ENCODE measurements around the gene ABCA3.

Gene ABCA3

GRCh38 chr16:2366660-2367309 lies 26.3 kb upstream of the ABCA3 start:
- ATAC-seq (replicated peaks): no peak
- Mint-ChIP-seq H3K27ac (no peak overlapping the region), H3K4me3 (no peak overlapping the region), H3K9me3 (no peaks in the 10 kb centered on the region), H3K4me1 (ENCODE audit: low read depth in 2 of 2) (no peaks in the 10 kb centered on the region), H3K36me3 (ENCODE audit: insufficient read depth) (no peaks in the 10 kb centered on the region), H3K27me3 (peaks cover 37 to 86% of the 10 kb centered on the region in 2 donors)
- DNase-seq: no peak

DNA sequence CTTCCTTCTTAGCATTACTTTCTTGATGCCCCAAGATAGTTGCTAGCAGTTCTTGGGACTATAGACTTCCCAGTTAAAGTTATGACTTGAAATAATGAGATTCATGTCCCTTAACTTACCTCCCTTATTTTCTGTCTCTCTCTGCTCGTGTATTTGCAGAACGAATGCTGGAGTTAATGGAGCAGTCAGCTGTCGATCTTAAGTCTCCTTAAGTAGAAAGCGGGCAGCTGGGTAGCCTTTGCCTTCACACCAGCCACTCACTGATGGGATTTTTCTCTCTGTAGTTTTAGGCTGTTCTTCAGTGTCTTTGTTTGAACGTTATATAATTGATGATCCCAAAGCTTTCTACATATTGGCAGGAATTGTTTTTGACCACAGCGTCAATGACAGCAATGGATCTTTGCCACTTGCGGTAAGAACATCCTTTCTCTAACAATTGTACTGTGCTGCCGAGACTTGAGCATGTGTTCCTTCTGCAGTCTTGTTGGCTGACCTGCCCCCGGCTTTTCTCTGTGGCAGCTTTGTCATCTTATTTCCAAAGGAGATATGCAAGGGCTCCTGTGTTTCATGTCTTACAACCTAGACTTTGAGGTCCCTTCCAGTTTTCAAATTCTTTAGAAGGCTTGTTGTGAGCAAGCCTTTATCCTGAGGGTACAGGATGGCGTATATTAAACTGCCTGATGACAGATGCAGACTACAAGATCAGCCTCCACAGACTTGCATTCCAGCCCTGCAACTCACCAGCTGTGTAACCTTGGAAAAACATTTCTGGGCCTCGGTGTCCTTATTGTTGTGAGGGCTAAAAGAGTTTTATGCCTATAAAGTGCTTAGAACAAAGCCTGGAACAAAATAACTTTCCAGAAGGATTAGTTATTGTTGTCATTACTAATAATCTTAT lies 25.1 kb upstream of the ABCA3 start:
- Mint-ChIP-seq H3K27ac (no peak overlapping the region), H3K4me1 (ENCODE audit: low read depth in 2 of 2) (no peaks in the 10 kb centered on the region), H3K4me3 (no peak overlapping the region), H3K36me3 (ENCODE audit: insufficient read depth) (no peaks in the 10 kb centered on the region), H3K9me3 (no peaks in the 10 kb centered on the region), H3K27me3 (peaks cover 47 to 86% of the 10 kb centered on the region in 2 donors)
- ATAC-seq (replicated peaks) (no peak), DNase-seq (no peak)

DNA sequence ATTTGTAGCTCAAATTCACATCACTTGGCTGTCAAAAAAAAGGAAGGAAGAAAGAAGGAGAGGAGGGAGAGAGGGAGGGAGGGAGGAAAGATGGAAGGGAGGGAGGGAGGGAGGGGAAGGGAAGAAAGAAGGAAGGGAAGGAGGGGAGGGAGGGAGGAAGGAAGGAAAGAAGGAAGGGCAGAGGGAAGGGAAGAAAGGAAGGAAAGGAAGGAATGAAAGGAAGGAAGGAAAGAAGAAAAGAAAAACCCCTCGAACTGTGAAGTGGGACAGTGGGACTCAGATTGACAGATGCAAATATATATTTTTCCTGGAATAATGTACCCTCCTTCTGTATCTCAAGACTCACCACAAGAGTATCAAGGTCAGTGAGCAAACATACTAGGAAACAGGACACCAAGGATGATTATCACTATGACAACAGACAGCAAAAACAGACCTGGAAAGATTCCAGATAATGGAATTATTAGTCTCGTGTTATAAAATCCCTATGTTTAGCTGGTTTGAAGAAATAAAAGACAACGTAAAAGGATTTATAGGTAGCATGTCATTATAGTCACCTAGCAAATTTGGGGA lies 24.2 kb upstream of the ABCA3 start:
- Mint-ChIP-seq H3K4me1 (ENCODE audit: low read depth in 2 of 2) (no peaks in the 10 kb centered on the region), H3K9me3 (no peaks in the 10 kb centered on the region), H3K27ac (no peak overlapping the region), H3K27me3 (peaks cover 57 to 86% of the 10 kb centered on the region in 2 donors), H3K4me3 (no peak overlapping the region), H3K36me3 (ENCODE audit: insufficient read depth) (no peaks in the 10 kb centered on the region)
- DNase-seq: no peak
- no peak for ATAC-seq (replicated peaks)

GRCh38 chr16:2362218-2362617 lies 21.7 kb upstream of the ABCA3 start:
- no peak for ATAC-seq (replicated peaks)
- H3K27me3 Mint-ChIP-seq: peaks cover 57 to 85% of the 10 kb centered on the region in 2 donors
- H3K9me3 Mint-ChIP-seq: no peaks in the 10 kb centered on the region
- no peak overlapping the region for H3K27ac Mint-ChIP-seq
- H3K36me3 Mint-ChIP-seq (ENCODE audit: insufficient read depth): no peaks in the 10 kb centered on the region
- H3K4me1 Mint-ChIP-seq (ENCODE audit: low read depth in 2 of 2): no peaks in the 10 kb centered on the region
- no peak overlapping the region for H3K4me3 Mint-ChIP-seq
- DNase-seq: no peak

- no peak for DNase-seq
- Mint-ChIP-seq H3K4me1 (ENCODE audit: low read depth in 2 of 2) (no peaks in the 10 kb centered on the region), H3K27me3 (peaks cover 53 to 79% of the 10 kb centered on the region in 2 donors), H3K9me3 (no peaks in the 10 kb centered on the region), H3K4me3 (no peak overlapping the region), H3K36me3 (ENCODE audit: insufficient read depth) (no peaks in the 10 kb centered on the region), H3K27ac (no peak overlapping the region)
- ATAC-seq (replicated peaks): no peak
Measured at GRCh38 chr16:2361129-2361528, 20.6 kb upstream of the ABCA3 start.

DNA sequence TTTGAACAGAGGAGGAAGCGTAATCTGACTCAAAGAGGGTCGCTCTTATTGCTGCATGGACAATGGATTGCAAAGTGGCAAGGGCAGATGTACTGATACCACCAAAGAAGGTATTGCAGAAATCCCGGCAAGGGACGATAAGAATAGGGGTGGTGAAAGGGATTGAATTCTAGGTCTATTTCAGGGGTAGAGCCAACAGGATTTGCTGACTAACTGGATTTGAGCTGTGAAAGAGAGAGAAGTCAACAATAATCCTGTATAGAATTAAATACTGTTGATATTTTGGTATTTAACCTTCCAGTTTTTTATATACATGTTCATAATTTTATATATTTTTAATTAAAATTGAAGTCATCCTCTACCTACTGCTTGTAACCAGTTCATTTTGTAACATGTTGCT lies 19.4 kb upstream of the ABCA3 start:
- Mint-ChIP-seq H3K27ac (no peak overlapping the region), H3K27me3 (peaks cover 53 to 69% of the 10 kb centered on the region in 2 donors), H3K4me3 (no peak overlapping the region), H3K9me3 (no peaks in the 10 kb centered on the region), H3K36me3 (ENCODE audit: insufficient read depth) (no peaks in the 10 kb centered on the region), H3K4me1 (ENCODE audit: low read depth in 2 of 2) (no peaks in the 10 kb centered on the region)
- DNase-seq (no peak), ATAC-seq (replicated peaks) (no peak)

GRCh38 chr16:2358811-2359210 lies 18.3 kb upstream of the ABCA3 start:
- ATAC-seq (replicated peaks) (no peak), DNase-seq (no peak)
- peaks cover 50 to 69% of the 10 kb centered on the region in 2 donors for H3K27me3 Mint-ChIP-seq
- H3K27ac Mint-ChIP-seq: no peak overlapping the region
- H3K9me3 Mint-ChIP-seq: no peaks in the 10 kb centered on the region
- no peak overlapping the region for H3K4me3 Mint-ChIP-seq
- H3K4me1 Mint-ChIP-seq (ENCODE audit: low read depth in 2 of 2): no peaks in the 10 kb centered on the region
- H3K36me3 Mint-ChIP-seq (ENCODE audit: insufficient read depth): no peaks in the 10 kb centered on the region

- H3K4me1 Mint-ChIP-seq (ENCODE audit: low read depth in 2 of 2): no peaks in the 10 kb centered on the region
- ATAC-seq (replicated peaks) (no peak), DNase-seq (no peak)
- H3K36me3 Mint-ChIP-seq (ENCODE audit: insufficient read depth): no peaks in the 10 kb centered on the region
- no peaks in the 10 kb centered on the region for H3K9me3 Mint-ChIP-seq
- H3K27me3 Mint-ChIP-seq: peaks cover 50 to 78% of the 10 kb centered on the region in 2 donors
- no peak overlapping the region for H3K4me3 Mint-ChIP-seq
- H3K27ac Mint-ChIP-seq: no peak overlapping the region
Measured at GRCh38 chr16:2357331-2357730, 16.8 kb upstream of the ABCA3 start.

DNA sequence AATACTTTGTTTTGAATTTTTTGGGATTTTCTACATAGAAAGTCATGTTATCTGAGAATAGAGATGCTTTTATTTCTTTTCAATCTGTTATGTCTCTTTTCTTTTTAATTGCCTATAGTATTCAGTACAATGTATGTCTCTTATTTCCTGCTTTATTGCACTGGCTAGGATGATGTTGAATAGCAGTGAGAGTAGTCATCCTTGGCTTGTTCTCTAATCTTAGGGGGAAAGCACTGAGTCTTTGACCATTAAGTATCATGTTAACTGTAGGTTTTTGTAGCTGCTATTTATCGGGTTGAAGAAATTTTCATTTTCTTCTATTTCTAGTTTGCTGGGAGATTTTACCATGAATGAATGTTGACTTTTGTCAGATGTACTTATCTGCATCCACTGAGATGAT lies 10.0 kb upstream of the ABCA3 start:
- no peak for ATAC-seq (replicated peaks)
- peaks cover 27 to 34% of the 10 kb centered on the region in 2 donors for H3K27me3 Mint-ChIP-seq
- H3K9me3 Mint-ChIP-seq: no peaks in the 10 kb centered on the region
- no peak for DNase-seq
- no peaks in the 10 kb centered on the region for H3K4me1 Mint-ChIP-seq (ENCODE audit: low read depth in 2 of 2)
- H3K4me3 Mint-ChIP-seq: no peak overlapping the region
- H3K36me3 Mint-ChIP-seq (ENCODE audit: insufficient read depth): no peaks in the 10 kb centered on the region
- H3K27ac Mint-ChIP-seq: no peak overlapping the region

GRCh38 chr16:2343211-2343610 lies 2.7 kb upstream of the ABCA3 start:
- Mint-ChIP-seq H3K36me3 (ENCODE audit: insufficient read depth) (peaks cover 9% of the 10 kb centered on the region), H3K4me1 (ENCODE audit: low read depth in 2 of 2) (peaks cover 7 to 11% of the 10 kb centered on the region in 2 donors), H3K9me3 (no peaks in the 10 kb centered on the region), H3K27me3 (no peaks in the 10 kb centered on the region), H3K4me3 (no peak overlapping the region), H3K27ac (no peak overlapping the region)
- DNase-seq: no peak
- no peak for ATAC-seq (replicated peaks)

GRCh38 chr16:2341456-2342447 lies 1.2 kb upstream of the ABCA3 start:
- Mint-ChIP-seq H3K36me3 (ENCODE audit: insufficient read depth) (peaks cover 9% of the 10 kb centered on the region), H3K9me3 (no peaks in the 10 kb centered on the region), H3K27ac (no peak overlapping the region), H3K27me3 (no peaks in the 10 kb centered on the region), H3K4me1 (ENCODE audit: low read depth in 2 of 2) (peaks cover 7 to 16% of the 10 kb centered on the region in 2 donors), H3K4me3 (no peak overlapping the region)
- DNase-seq (peak in 1 of 3 experiments; percentile 6), ATAC-seq (replicated peaks) (no peak)

- ATAC-seq (replicated peaks) (peak; percentile 38), DNase-seq (peak; percentile 17 to 30 (median 26))
- Mint-ChIP-seq H3K9me3 (no peaks in the 10 kb centered on the region), H3K27ac (peak overlapping the region in 1 of 2 donors; percentile 63), H3K4me1 (ENCODE audit: low read depth in 2 of 2) (peaks cover 11 to 16% of the 10 kb centered on the region in 2 donors), H3K36me3 (ENCODE audit: insufficient read depth) (peaks cover 9% of the 10 kb centered on the region), H3K4me3 (peak overlapping the region; percentile 84), H3K27me3 (no peaks in the 10 kb centered on the region)
Measured at GRCh38 chr16:2339521-2340484, 725 bp downstream of the ABCA3 start.

Data from effector memory CD8-positive, alpha-beta T cell (primary cell).